GM19468 (cell line): ENCODE measurements around the gene KRABD2.
"Not testable (repeated sequence)": the region's sequence is repeated elsewhere in the genome, so short reads cannot be mapped to it uniquely, and the experiment has no call there.

Experiments
- ATAC-seq: cut with Tn5 transposase; IDR thresholded peaks from one replicate; pipeline ENCODE4 v1.9.1; 2021; ENCODE audit warnings: mild to moderate bottlenecking, moderate library complexity, moderate number of reproducible peaks; ENCODE audit not compliant: unreplicated experiment; ENCODE audit errors: extremely low read depth

KRABD2 gene

GRCh38 chr17:8376271-8377067, at the start of gene KRABD2:
Gene KRABD2, minus strand, starts transcription at chr17:8376704.
- no peak for ATAC-seq

DNA sequence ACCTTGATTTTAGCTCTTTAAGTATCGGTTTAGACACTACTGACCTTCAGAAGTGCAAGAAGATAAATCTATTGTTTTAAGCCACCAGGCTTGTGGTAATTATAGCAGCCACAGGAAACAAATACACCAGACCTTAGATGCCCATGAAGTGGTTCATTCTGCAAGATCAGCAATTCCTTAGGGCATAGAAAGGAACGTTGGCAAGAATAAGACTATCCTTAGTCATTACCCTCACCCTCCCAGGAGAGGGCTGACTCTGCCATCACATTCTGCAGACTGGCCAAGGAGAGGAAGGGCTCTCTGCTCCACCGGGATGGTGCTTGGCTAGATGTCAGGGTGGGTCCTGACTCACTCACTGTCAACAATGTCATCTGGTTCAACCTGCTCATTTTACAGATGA, 45.1 kb upstream of the KRABD2 start:
- no peak for ATAC-seq

DNA sequence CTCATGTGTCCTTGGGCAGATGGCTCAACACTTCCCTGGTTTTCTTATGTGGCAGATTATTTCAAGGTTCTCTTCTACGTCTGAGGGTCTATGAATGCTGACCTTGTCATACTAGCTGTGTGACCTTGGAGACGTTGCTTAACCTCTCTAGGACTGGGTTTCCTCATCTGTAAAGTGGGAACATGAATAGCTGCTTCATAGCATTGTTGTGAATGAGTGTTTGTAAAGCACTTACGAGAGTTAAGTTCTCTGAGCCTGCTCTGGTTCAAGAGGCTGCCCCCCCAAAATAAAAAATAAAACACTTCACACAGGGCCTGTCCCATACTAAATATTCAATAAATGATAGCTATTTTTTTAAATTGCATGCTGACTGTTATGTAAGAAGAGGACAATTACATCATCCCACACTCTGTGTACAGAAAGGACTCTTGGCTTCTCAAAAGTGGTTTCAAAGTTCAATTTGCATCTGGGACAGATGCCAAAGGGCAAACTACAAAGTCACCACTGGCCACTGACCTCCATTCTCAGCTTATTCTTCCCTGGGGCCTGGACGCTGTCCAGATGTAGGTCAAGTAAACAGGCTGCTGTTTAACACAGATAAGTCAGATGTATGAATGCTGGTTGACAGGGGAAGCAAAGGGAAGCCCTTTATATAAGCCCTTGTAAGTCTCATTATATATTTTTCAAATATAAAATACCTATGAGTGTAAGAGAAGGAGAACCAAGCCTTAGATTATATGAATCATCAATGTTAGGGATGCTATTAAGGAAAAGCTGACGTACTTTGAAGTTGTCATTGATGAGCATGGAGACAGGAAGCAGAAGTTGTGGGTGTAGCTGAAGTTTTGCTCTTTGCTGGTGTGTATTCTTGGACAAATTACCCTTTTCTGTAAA, 43.8 kb upstream of the KRABD2 start:
- no peak for ATAC-seq

- no peak for ATAC-seq
Measured at GRCh38 chr17:8419305-8419704, 42.8 kb upstream of the KRABD2 start.

DNA sequence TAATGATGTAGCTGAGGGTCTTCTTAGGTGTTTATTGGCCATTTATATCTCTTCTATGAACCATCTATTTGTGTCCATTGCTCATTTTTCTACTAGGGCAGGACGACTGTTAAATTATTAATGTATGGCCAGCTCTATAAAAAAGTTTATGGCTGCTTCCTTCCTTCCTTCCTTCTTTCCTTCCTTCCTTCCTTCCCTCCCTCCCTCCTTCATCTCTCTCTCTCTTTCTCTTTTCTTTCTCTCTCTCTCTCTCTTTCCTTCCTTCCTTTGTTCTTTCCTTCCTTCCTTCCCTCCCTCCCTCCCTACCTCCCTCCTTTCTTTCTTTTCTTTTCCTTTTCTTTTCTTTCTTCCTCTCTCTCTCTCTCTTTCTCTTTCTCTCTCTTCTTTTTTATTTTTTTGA, 42.0 kb upstream of the KRABD2 start:
- no peak for ATAC-seq

DNA sequence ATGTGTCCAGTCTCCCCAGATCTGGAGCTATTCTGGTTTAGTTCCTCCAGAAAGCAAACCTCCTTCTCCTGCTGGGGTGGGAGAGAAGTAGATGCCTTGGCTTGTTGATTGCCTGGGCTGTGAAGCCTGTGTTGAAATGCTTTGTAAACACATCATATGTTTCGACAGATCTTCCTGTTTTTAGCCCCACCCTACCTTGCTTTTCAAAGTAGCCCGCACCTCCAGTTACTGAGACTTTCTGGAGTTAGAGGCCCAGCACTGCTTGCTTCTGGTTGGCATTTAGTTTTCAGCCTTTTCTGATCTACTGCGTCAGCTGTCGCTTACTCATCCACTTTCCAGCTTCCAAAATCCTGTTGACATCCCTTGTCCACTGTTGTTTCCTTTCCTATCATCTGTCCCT, 41.3 kb upstream of the KRABD2 start:
- no peak for ATAC-seq

DNA sequence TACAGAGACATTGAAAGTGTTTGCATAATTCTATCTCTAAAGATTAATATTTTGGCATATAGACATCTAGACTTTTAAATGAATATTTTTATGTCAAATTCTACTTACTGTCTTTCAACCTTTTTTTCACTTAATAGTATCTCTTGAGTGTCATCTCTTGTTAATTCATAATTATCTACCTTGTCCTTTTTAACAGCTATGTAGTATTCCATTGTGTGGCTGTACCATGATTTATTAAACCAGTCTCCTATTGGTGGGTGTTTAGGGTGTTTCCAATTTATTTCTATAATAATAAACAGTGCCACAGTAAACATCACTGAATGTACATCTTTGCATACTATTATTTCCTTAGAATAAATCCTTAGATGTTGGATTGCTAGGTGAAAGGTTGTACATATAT, 37.4 kb upstream of the KRABD2 start:
- no peak for ATAC-seq

GRCh38 chr17:8413328-8413727, 36.8 kb upstream of the KRABD2 start:
- no peak for ATAC-seq

GRCh38 chr17:8412089-8412488, 35.6 kb upstream of the KRABD2 start:
- ATAC-seq = no peak

- ATAC-seq = no peak
Measured at GRCh38 chr17:8410883-8411238, 34.4 kb upstream of the KRABD2 start.

DNA sequence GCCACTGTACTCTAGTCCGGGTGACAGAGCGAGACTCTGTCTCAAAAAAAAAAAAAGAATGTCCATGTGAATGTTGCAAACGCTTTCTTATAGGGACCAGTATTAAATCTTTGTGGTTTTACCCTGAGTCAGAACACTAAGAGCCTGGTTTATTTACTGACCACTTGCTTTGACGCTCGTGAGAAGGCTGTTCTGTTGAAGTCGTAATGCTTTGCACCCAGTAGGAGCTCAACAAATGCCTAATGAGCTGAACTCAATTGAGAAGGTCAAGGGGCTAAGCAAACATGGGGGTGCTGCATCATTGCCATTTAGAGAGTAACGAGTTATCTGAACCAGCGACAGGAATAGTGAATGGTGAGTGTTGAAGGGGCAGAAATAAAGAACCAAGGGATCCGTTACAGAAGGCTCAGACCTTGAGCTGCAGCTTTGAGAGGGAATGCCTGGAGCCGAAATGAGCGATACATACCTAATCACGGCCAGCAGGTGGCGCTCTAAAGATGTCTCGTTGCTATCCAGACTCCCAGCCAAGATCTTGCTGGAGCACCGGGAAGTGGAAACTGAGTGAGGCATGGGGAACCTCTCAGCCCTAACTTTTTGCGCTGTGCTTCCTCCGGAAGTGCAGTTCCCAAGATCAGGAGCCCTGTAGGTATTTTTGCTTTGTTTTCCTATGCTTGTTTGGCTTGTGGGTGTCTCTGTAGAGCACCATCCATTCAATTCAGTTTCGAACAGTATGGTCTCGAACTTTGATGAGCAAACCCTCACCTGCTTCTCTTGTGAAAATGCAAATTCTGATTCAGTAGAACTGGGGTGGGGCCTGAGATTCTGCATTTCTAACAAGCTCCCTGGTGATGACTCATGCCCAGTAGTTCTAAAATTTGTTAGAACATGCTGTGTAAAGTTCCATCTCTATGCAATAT, 33.7 kb upstream of the KRABD2 start:
- ATAC-seq = no peak

DNA sequence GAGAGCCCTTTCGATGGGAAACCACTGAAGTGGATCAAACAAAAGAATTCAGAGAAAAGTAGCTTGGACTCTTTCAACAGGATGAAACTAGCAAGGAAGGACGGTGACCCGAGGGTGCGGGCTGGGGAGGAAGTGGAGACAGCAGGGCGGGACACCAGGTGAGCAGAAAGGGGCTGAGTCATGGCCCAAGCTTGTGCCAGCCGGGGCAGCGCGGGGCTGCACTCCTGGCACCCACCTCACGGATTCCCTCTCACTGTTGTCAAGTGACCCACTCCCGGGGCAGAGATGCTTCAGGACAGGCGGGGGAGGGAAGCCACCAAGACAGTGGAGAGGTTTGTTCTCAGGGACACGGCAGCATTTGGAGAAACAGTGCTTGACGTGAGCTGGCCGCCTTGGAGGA, 31.9 kb upstream of the KRABD2 start:
- ATAC-seq = no peak

DNA sequence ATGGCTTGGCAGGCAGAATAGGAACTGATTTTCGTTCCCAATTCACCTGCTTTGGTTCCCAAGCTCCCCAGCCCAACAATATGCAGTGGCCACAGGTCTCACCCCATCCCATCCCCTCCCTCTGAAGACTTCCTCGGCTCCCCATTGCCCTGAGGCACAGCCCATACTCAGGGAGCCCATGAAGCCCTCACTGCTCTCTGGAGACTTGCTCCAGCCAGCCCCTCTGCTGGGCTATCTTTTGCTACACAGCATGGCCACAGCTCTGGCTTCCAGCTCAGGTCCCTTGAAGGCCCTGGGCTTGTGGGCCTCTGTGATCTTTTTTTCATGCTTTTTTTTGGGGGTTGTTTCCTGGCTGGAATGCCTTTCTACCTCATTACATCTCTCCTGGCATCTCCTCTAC, 29.7 kb upstream of the KRABD2 start:
- no peak for ATAC-seq

DNA sequence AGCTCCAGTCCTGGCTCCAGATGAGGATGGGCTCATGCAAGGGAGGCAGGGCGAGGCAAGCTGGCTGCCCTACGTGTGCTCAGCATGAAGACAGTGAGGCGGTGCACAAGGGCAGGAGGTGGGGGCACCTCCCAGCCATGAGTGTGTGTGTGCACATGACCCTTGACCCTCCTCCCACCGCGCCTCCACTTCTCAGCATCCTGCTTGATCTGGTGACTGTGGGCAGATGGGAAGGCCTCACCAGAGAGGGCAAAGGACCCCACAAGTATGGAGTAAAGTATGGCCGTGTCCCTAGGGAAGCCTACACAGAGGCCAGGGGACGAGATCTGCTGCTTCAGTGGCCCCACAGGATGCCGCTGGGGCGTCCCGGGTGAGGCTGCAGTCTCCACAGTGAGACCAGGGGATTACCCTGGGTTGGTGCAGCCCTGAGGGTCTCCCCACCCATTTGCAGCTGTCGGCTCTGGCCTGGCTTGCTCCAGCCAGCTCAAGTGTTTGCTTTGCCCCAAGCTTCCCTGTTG, 29.1 kb upstream of the KRABD2 start:
- ATAC-seq = no peak

DNA sequence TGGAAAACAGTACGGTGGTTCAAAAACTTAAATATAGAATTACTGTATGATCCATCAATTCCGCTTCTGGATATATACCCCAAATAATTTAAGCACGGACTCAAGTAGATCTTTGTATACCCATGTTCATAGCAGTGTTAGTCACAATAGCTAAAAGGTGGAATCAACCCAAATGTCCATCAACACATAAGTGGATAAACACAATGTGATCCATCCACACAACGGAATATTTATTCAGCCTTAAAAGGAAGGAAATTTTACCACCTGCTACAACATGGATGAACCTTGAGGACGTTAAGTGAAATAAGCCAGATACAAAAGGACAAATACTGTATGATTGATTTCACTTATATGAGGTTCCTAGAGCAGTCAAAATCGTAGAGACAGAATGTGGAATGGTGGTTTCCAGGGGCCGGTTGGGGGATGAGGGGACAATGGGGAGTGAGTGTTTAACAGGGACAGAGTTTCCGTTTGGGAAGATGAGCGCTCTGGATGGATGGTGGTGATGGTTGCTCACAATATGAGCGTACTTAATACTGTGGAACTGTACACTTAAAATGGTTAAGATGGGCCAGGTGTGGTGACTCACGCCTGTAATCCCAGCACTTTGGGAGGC, 26.5 kb upstream of the KRABD2 start:
- no peak for ATAC-seq

DNA sequence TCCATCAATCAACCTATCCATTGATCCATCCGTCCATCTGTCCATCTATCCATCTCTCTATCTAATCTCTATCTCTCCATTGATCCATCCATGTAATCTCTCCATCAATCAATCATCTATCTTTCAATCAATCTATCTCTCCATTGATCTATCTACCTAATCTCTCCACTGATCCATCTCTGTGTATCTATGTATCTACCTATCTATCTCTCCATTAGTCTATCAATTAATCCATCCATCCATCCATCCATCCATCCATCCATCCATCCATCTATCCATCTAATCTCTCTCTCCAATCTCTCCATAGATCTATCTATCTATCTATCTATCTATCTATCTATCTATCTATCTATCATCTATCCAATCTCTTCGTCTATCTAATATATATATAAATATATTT, 24.6 kb upstream of the KRABD2 start:
- no peak for ATAC-seq

DNA sequence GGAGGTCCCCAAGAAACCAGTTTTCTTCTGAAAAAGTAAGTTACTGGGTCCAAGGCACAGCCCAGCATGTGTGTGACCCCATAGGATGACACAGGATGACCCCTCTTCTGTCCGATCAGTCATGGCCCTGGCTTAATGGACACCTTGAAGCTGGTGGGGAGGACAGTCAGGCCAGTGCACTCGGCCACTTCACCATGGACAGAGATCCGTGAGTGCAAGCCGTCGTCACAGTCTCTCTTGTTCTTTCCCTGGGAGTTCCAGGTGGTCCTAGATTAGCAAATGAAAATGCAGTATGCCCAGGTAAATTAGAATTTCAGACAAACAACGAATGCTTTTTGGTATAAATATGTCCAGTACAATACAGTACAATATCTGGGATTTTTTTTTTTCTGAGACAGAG, 22.5 kb upstream of the KRABD2 start:
- ATAC-seq = no peak

DNA sequence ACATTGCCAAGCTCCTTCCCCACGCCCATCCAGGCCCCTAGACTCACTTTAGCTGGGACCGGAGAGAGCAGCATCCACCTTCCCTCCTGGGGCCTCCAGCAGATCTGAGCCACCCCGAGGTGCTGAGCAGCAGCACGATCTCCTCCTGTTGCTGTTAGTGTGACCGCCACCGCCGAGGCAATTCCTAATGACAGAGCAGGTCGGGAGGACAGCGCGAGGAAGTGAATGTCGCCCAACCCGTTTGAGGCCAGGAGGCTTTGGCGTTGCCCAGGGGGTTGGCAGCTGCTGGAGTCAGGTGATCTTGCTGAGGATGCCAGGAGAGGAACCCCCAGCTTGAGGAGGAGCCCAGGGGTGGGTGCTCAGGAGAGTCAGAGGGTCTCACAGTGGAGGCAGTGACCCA, 21.1 kb upstream of the KRABD2 start, which contains the start of gene RNF222:
Gene RNF222 (minus strand): TSS at position 192 of the 400 bp plus-strand sequence. CDS start 4,366 bp downstream, outside the sequence.
- ATAC-seq = no peak

- not testable (repeated sequence) for ATAC-seq
Measured at GRCh38 chr17:8394497-8394896, 18.0 kb upstream of the KRABD2 start.
